ENCODE measurements around the gene CCL7. TPM values are rescaled to one million over a fixed set of nuclear protein-coding genes. Genes with fewer than 3 reads are reported as not detected.

Gene CCL7
- total RNA-seq, 1 donor from 2014 or later: not detected

DNA sequence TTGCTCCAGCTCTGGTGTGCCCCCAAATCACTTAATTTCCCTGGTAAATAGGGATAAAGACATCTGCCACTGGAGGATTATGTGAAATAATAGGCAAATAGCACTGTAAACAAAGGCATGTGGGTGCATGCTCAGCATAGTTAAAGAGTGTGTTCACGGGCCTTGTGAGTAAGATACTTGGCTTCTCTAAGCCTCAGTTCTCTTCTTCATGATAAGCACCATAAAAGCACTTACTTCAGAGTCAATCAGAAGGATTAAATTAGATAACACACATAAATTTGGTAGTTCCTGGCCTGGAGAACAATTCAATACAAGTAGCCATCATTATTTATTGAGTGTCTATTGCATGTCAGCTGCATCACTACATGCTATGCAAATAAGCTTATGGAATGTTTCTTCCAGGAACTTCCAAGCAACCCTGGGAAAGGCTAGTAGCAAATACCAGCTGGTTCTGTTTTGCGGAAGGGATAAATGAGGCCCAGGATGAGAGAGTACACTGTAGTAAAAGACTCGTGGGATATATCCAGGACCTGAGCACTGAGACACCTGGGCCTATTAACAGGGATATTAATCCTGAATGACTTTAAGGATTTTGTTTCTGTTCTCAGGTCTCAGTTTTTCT, 30.0 kb downstream of the CCL7 start:
- peaks cover 14% of the 10 kb centered on the region for H3K27me3 Mint-ChIP-seq (ENCODE audit: low read depth)
- TF ChIP-seq, protein P1, sequence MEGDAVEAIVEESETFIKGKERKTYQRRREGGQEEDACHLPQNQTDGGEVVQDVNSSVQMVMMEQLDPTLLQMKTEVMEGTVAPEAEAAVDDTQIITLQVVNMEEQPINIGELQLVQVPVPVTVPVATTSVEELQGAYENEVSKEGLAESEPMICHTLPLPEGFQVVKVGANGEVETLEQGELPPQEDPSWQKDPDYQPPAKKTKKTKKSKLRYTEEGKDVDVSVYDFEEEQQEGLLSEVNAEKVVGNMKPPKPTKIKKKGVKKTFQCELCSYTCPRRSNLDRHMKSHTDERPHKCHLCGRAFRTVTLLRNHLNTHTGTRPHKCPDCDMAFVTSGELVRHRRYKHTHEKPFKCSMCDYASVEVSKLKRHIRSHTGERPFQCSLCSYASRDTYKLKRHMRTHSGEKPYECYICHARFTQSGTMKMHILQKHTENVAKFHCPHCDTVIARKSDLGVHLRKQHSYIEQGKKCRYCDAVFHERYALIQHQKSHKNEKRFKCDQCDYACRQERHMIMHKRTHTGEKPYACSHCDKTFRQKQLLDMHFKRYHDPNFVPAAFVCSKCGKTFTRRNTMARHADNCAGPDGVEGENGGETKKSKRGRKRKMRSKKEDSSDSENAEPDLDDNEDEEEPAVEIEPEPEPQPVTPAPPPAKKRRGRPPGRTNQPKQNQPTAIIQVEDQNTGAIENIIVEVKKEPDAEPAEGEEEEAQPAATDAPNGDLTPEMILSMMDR (conservative IDR thresholded peaks at IDR 0.05): no peak
- H3K36me3 Mint-ChIP-seq (ENCODE audit: low read depth): no peaks in the 10 kb centered on the region
- H3K4me3 Mint-ChIP-seq: no peak overlapping the region
- no peaks in the 10 kb centered on the region for H3K9me3 Mint-ChIP-seq
- peaks cover 6% of the 10 kb centered on the region for H3K4me1 Mint-ChIP-seq
- no peak overlapping the region for H3K27ac Mint-ChIP-seq (ENCODE audit: unreplicated experiment)
- no peak for DNase-seq (ENCODE audit: low read depth, low spot score)

- Mint-ChIP-seq H3K27ac (ENCODE audit: unreplicated experiment) (no peak overlapping the region), H3K27me3 (ENCODE audit: low read depth) (peaks cover 16% of the 10 kb centered on the region), H3K4me3 (no peak overlapping the region), H3K4me1 (peaks cover 6% of the 10 kb centered on the region), H3K36me3 (ENCODE audit: low read depth) (no peaks in the 10 kb centered on the region), H3K9me3 (no peaks in the 10 kb centered on the region)
- no peak for DNase-seq (ENCODE audit: low read depth, low spot score)
- TF ChIP-seq, protein P1 (conservative IDR thresholded peaks at IDR 0.05): no peak
Measured at GRCh38 chr17:34300652-34301370, 30.8 kb downstream of the CCL7 start.

DNA sequence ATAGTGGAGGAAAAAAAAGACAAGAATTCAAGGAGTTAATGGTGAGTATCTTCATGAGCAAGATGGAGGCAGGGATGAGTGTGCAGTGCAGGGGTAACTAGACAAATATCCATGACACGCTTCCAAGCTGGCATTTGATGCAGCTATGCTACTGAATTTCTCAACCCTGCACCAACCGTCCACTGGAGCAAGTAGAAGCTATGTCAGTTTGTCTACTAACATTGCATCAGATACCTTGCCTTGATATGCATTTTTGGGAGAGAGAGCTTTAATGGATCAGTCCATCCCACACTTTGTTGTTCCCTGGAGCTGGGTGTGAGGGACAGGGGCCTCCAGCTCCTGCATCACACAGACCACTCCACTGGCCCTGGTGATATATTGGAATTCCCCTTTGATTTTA, 32.0 kb downstream of the CCL7 start:
- no peak overlapping the region for H3K27ac Mint-ChIP-seq (ENCODE audit: unreplicated experiment)
- no peaks in the 10 kb centered on the region for H3K9me3 Mint-ChIP-seq
- H3K4me1 Mint-ChIP-seq: peaks cover 6% of the 10 kb centered on the region
- H3K36me3 Mint-ChIP-seq (ENCODE audit: low read depth): no peaks in the 10 kb centered on the region
- TF ChIP-seq, protein P1 (conservative IDR thresholded peaks at IDR 0.05): no peak
- no peak for DNase-seq (ENCODE audit: low read depth, low spot score)
- H3K27me3 Mint-ChIP-seq (ENCODE audit: low read depth): peaks cover 18% of the 10 kb centered on the region
- no peak overlapping the region for H3K4me3 Mint-ChIP-seq

GRCh38 chr17:34302636-34303035, 32.6 kb downstream of the CCL7 start:
- Mint-ChIP-seq H3K9me3 (no peaks in the 10 kb centered on the region), H3K27ac (ENCODE audit: unreplicated experiment) (no peak overlapping the region), H3K27me3 (ENCODE audit: low read depth) (peaks cover 23% of the 10 kb centered on the region), H3K4me1 (peaks cover 6% of the 10 kb centered on the region), H3K36me3 (ENCODE audit: low read depth) (no peaks in the 10 kb centered on the region), H3K4me3 (no peak overlapping the region)
- TF ChIP-seq, protein P1 (conservative IDR thresholded peaks at IDR 0.05): no peak
- no peak for DNase-seq (ENCODE audit: low read depth, low spot score)

GRCh38 chr17:34303606-34304005, 33.6 kb downstream of the CCL7 start:
- Mint-ChIP-seq H3K36me3 (ENCODE audit: low read depth) (no peaks in the 10 kb centered on the region), H3K27me3 (ENCODE audit: low read depth) (peaks cover 25% of the 10 kb centered on the region), H3K9me3 (no peaks in the 10 kb centered on the region), H3K4me3 (no peak overlapping the region), H3K4me1 (peaks cover under 1% of the 10 kb centered on the region), H3K27ac (ENCODE audit: unreplicated experiment) (no peak overlapping the region)
- no peak for DNase-seq (ENCODE audit: low read depth, low spot score)
- TF ChIP-seq, protein P1 (conservative IDR thresholded peaks at IDR 0.05): no peak

Data from neural crest cell (in vitro differentiated cells).